Ishikawa (cell line): ENCODE measurements around the gene ATMIN.

Experiments
- CEBPB ChIP-seq: IDR thresholded peaks from 2 replicates; pipeline ENCODE4 v1.6.1; 2012
- CREB1 ChIP-seq: IDR thresholded peaks from 2 replicates; pipeline ENCODE4 v1.6.1; 2012; ENCODE audit warnings: low read depth
- EGR1 ChIP-seq: IDR thresholded peaks from 2 replicates; pipeline ENCODE4 v1.6.1; 2012
- EP300 ChIP-seq: IDR thresholded peaks from 2 replicates; pipeline ENCODE4 v1.6.1; 2012; ENCODE audit warnings: borderline replicate concordance
- FOXM1 ChIP-seq: IDR thresholded peaks from 2 replicates; pipeline ENCODE4 v1.6.1; 2012; ENCODE audit warnings: low read depth, borderline replicate concordance
- MAX ChIP-seq: IDR thresholded peaks from 2 replicates; pipeline ENCODE4 v1.6.1; 2012
- NFIC ChIP-seq: IDR thresholded peaks from 2 replicates; pipeline ENCODE4 v1.6.1; 2012
- RAD21 ChIP-seq: IDR thresholded peaks from 2 replicates; pipeline ENCODE4 v1.6.1; 2012; ENCODE audit warnings: low read depth
- REST ChIP-seq: IDR thresholded peaks from 2 replicates; pipeline ENCODE4 v1.6.1; 2012; ENCODE audit warnings: low read depth, mild to moderate bottlenecking
- TAF1 ChIP-seq: IDR thresholded peaks from 2 replicates; pipeline ENCODE4 v1.6.1; 2012; ENCODE audit warnings: low read depth, mild to moderate bottlenecking
- TCF12 ChIP-seq: IDR thresholded peaks from 2 replicates; pipeline ENCODE4 v1.6.1; 2012; ENCODE audit warnings: low read depth
- TEAD4 ChIP-seq: IDR thresholded peaks from 2 replicates; pipeline ENCODE4 v1.6.1; 2012
- USF1 ChIP-seq: IDR thresholded peaks from 2 replicates; pipeline ENCODE4 v1.6.1; 2012
- YY1 ChIP-seq: IDR thresholded peaks from 2 replicates; pipeline ENCODE4 v1.6.1; 2012; ENCODE audit warnings: low read depth
- ZBTB7A ChIP-seq: IDR thresholded peaks from 2 replicates; pipeline ENCODE4 v1.6.1; 2012; ENCODE audit warnings: low read depth

ATMIN gene

GRCh38 chr16:81066681-81067080 is 31.0 kb downstream of the ATMIN start:
- TF ChIP-seq TCF12, result no peak
- no peak for TF ChIP-seq TAF1
- TF ChIP-seq FOXM1, result no peak
- TF ChIP-seq YY1, result no peak

- TF ChIP-seq RAD21 (no peak), TEAD4 (no peak), ZBTB7A (no peak), REST (no peak), EP300 (no peak), FOXM1 (no peak), MAX (no peak), EGR1 (no peak), CEBPB (no peak), CREB1 (no peak), NFIC (no peak)
Measured at GRCh38 chr16:81067166-81067565, 31.5 kb downstream of the ATMIN start.

GRCh38 chr16:81069063-81069462 is 33.4 kb downstream of the ATMIN start:
- TF ChIP-seq ZBTB7A, result no peak
- no peak for TF ChIP-seq TEAD4
- TF ChIP-seq YY1, result no peak
- TF ChIP-seq TAF1, result no peak
- TF ChIP-seq EP300, result no peak
- TF ChIP-seq FOXM1, result no peak
- no peak for TF ChIP-seq RAD21
- no peak for TF ChIP-seq EGR1
- TF ChIP-seq CEBPB, result no peak
- TF ChIP-seq MAX, result no peak
- TF ChIP-seq NFIC, result no peak
- no peak for TF ChIP-seq REST
- TF ChIP-seq USF1, result no peak
- TF ChIP-seq CREB1, result no peak
- no peak for TF ChIP-seq TCF12

GRCh38 chr16:81070979-81071378 is 35.3 kb downstream of the ATMIN start:
- TF ChIP-seq CREB1 (no peak), ZBTB7A (no peak), TAF1 (no peak), TEAD4 (no peak), EGR1 (no peak), TCF12 (no peak), USF1 (no peak), NFIC (no peak), EP300 (no peak), MAX (no peak), YY1 (no peak), REST (no peak)

GRCh38 chr16:81071805-81072204 is 36.2 kb downstream of the ATMIN start:
- TF ChIP-seq MAX (no peak), EGR1 (no peak), ZBTB7A (no peak), NFIC (no peak), TAF1 (no peak), CEBPB (no peak), FOXM1 (no peak), TEAD4 (no peak), CREB1 (no peak), EP300 (no peak)
